Heart left ventricle (tissue), 16 donors: ENCODE results near the gene MYO18B. TPM values are rescaled to one million over a fixed set of nuclear protein-coding genes. Genes with fewer than 3 reads are reported as not detected.

Source experiments
- ATAC-seq, 4 donors: fragments of 200-7000 bp; cut with Tn5 transposase; one replicate each; pipeline ENCODE4 v1.9.1; 2020 to 2022; ENCODE audit warnings: moderate library complexity in 4 of 4, mild to moderate bottlenecking in 3 of 4, moderate number of reproducible peaks in 1 of 4
- DNase-seq, 5 donors: peaks; one replicate each; pipeline ENCODE4 v3.0.0-alpha.2; 2020
- H3K27ac ChIP-seq, 12 donors: fragments of 200-600 bp; sonication (generic) in 4 of 12; one replicate each; pipeline versions ENCODE4 v1.5.0 to v1.8.0; 2016 to 2022; ENCODE audit warnings: mild to moderate bottlenecking in 2 of 12
- H3K27me3 ChIP-seq, 9 donors: fragments of 200-600 bp; sonication (generic) in 2 of 9; one replicate each; pipeline versions ENCODE4 v1.5.1 to v1.8.0; 2016 to 2022; ENCODE audit warnings: mild to moderate bottlenecking in 3 of 9
- H3K36me3 ChIP-seq, 9 donors: fragments of 200-600 bp; sonication (generic) in 2 of 9; one replicate each; pipeline versions ENCODE4 v1.5.0 to v1.8.0; 2018 to 2022; ENCODE audit warnings: mild to moderate bottlenecking in 2 of 9
- H3K4me1 ChIP-seq, 12 donors: fragments of 200-600 bp; sonication (generic) in 4 of 12; one replicate each; pipeline versions ENCODE4 v1.5.0 to v1.8.0; 2016 to 2022; ENCODE audit warnings: mild to moderate bottlenecking in 3 of 12
- H3K4me3 ChIP-seq, 12 donors: fragments of 200-600 bp; sonication (generic) in 4 of 12; one replicate each; pipeline versions ENCODE4 v1.5.0 to v1.8.0; 2017 to 2022; ENCODE audit warnings: mild to moderate bottlenecking in 9 of 12, moderate library complexity in 4 of 12
- H3K9me3 ChIP-seq, 12 donors: fragments of 200-600 bp; sonication (generic) in 4 of 12; one replicate each; pipeline versions ENCODE4 v1.5.0 to v1.8.0; 2016 to 2022; ENCODE audit warnings: mild to moderate bottlenecking in 1 of 12
- CTCF ChIP-seq, 12 donors: fragments of 200-600 bp; sonication (generic) in 4 of 12; IDR thresholded peaks; one replicate each; pipeline versions ENCODE4 v1.5.0 to v1.8.0; 2018 to 2022; ENCODE audit warnings: antibody characterized with exemption in 12 of 12, mild to moderate bottlenecking in 5 of 12
- POLR2A ChIP-seq, 2 donors: fragments of 450-650 bp; IDR thresholded peaks; one replicate each; pipeline ENCODE4 v1.6.1; 2017; ENCODE audit warnings: antibody characterized with exemption in 2 of 2, mild to moderate bottlenecking in 2 of 2, moderate library complexity in 2 of 2
- WGBS, 4 donors: extraction: QIAGEN DNeasy Blood & Tissue Kit in 2 of 4; methylation state at CpG; one replicate each; pipeline versions ENCODE4 v1.1.5 to v1.1.7; 2013 to 2018; 5-methylcytosine and 5-hydroxymethylcytosine counted together
- intact Hi-C, 10 donors: fragments of 100-400 bp; cut with DNase I; formaldehyde crosslinking; loops; one replicate each; pipeline versions ENCODE4 v1.11.1 to v1.14.2; 2022
- polyA plus RNA-seq, 2 donors: library from polyadenylated mRNA; stranded (reverse); fragments of 200-250 nt; gene quantifications; one replicate each; pipeline ENCODE4 v1.2.3, GENCODE V29; 2013
- total RNA-seq, 9 donors: library from RNA; depleted of rRNA in 2 of 9; stranded (reverse); fragments of >200 nt in 2 of 9; fragmentation: NEBNext Ultra II Directional in 3 of 9; extraction: Animal tissue kit (Norgen Biotek cat#: 25700) in 3 of 9; gene quantifications; one replicate each; pipeline versions ENCODE4 v1.1.0 to v1.2.4, GENCODE V29; 2016 to 2023
- donor health status: ischemic (EF 13 %, LVEDD 7.1; RV severe dilation, severe dysfunction).
- donor health status: healthy with polysubstance abuse.
- donor health status: DM: no; HTN: yes; CAD: no.
- donor health status: DM: no; HTN: no; CAD: no.
- donor health status: ischemic (EF 25% LVEDD 6.9; RV normal size, moderate dysfunction).
- donor health status: ischemic (EF 25% LVEDD 5.7; RV mildly dilated, moderate dysfunction).
- donor health status: healthy.
- donor health status: DM: yes; HTN: yes; CAD: no.
- donor health status: ischemic (EF 35%, LVEDD 5.7; RV mildly dilated, moderate dysfunction).
- donor health status: nonischemic (EF 11% LVEDD 7.7; RV severe dilation, severe dysfunction).
- donor health status: DM: yes; HTN: yes; CAD: no.
- donor health status: PGD.
- donor health status: ischemic (EF 29% LVEDD 5.4; RV normal size, mild dysfunction).
- donor health status: nonischemic (EF 23%, LVEDD 6.1; RV moderate dilation, normal function).

Gene MYO18B
- total and polyA plus RNA-seq, 11 donors = 140 to 301 (median 193) TPM

- no peaks in the 10 kb centered on the region for H3K4me1 ChIP-seq
- no peaks in the 10 kb centered on the region for H3K9me3 ChIP-seq
- intact Hi-C loops = no loop called here
- no peaks in the 10 kb centered on the region for H3K27me3 ChIP-seq
- no peak overlapping the region for H3K27ac ChIP-seq
- 55 to 83% (median 63%) methylated on average over 2 of the region's 2 CpGs for WGBS, 4 donors
- DNase-seq (no peak), ATAC-seq (no peak)
- TF ChIP-seq CTCF (IDR thresholded peaks at IDR 0.05) (no peak), POLR2A (IDR thresholded peaks at IDR 0.05) (no peak)
- no peak overlapping the region for H3K4me3 ChIP-seq
- H3K36me3 ChIP-seq = no peaks in the 10 kb centered on the region
Measured at GRCh38 chr22:25735650-25736049, 6.3 kb upstream of the MYO18B start.

GRCh38 chr22:25736378-25737011 is 5.5 kb upstream of the MYO18B start:
- TF ChIP-seq CTCF (IDR thresholded peaks at IDR 0.05) = no peak
- TF ChIP-seq POLR2A (IDR thresholded peaks at IDR 0.05) = no peak
- ATAC-seq (no peak), DNase-seq (no peak)
- intact Hi-C loops = no loop called here
- no peak overlapping the region for H3K27ac ChIP-seq
- peaks cover 0 to 4% (median 0%) of the 10 kb centered on the region in 12 donors for H3K4me1 ChIP-seq
- WGBS, 4 donors = 70 to 78% (median 75%) methylated on average over 9 of the region's 9 CpGs
- no peak overlapping the region for H3K4me3 ChIP-seq
- H3K36me3 ChIP-seq = no peaks in the 10 kb centered on the region
- H3K27me3 ChIP-seq = no peaks in the 10 kb centered on the region
- no peaks in the 10 kb centered on the region for H3K9me3 ChIP-seq

GRCh38 chr22:25739659-25740344 is 2.2 kb upstream of the MYO18B start:
- Histone ChIP-seq H3K9me3 (no peaks in the 10 kb centered on the region), H3K27ac (no peak overlapping the region), H3K36me3 (no peaks in the 10 kb centered on the region), H3K27me3 (no peaks in the 10 kb centered on the region), H3K4me1 (peaks cover 0 to 6% (median 0%) of the 10 kb centered on the region in 12 donors), H3K4me3 (no peak overlapping the region)
- 73 to 87% (median 82%) methylated on average over 11 of the region's 11 CpGs for WGBS, 4 donors
- DNase-seq = no peak
- no peak for TF ChIP-seq CTCF (IDR thresholded peaks at IDR 0.05)
- no peak for TF ChIP-seq POLR2A (IDR thresholded peaks at IDR 0.05)
- ATAC-seq = no peak
- intact Hi-C loops = loop anchor here in 1 of 10 donors (10.0 kb wide), 1 partner anchor 75 kb away; no protein-coding TSS in a partner anchor

GRCh38 chr22:25742918-25743708 is 1.1 kb downstream of the MYO18B start:
- Histone ChIP-seq H3K36me3 (no peaks in the 10 kb centered on the region), H3K27ac (peak overlapping the region; percentile 78 to 98 (median 92)), H3K9me3 (no peaks in the 10 kb centered on the region), H3K4me1 (peaks cover 0 to 32% (median 13%) of the 10 kb centered on the region in 12 donors), H3K27me3 (no peaks in the 10 kb centered on the region), H3K4me3 (peak overlapping the region; percentile 25 to 70 (median 58))
- WGBS, 4 donors = 37 to 72% (median 43%) methylated on average over 4 to 6 of the region's 6 CpGs
- TF ChIP-seq POLR2A (IDR thresholded peaks at IDR 0.05) (no peak), CTCF (IDR thresholded peaks at IDR 0.05) (no peak)
- intact Hi-C loops = loop anchor here in 1 of 10 donors (10.0 kb wide), 1 partner anchor 78 kb away; no protein-coding TSS in a partner anchor
- ATAC-seq (peak in 2 of 4 donors; percentile 6 to 10), DNase-seq (no peak)
